HG03575 (cell line): ENCODE results near the gene LPP.

Source experiments
- ATAC-seq: cut with Tn5 transposase; IDR thresholded peaks from one replicate; pipeline ENCODE4 v1.9.1; 2021; ENCODE audit not compliant: unreplicated experiment, insufficient number of reproducible peaks, low FRiP score; ENCODE audit errors: extremely low read depth

LPP gene

DNA sequence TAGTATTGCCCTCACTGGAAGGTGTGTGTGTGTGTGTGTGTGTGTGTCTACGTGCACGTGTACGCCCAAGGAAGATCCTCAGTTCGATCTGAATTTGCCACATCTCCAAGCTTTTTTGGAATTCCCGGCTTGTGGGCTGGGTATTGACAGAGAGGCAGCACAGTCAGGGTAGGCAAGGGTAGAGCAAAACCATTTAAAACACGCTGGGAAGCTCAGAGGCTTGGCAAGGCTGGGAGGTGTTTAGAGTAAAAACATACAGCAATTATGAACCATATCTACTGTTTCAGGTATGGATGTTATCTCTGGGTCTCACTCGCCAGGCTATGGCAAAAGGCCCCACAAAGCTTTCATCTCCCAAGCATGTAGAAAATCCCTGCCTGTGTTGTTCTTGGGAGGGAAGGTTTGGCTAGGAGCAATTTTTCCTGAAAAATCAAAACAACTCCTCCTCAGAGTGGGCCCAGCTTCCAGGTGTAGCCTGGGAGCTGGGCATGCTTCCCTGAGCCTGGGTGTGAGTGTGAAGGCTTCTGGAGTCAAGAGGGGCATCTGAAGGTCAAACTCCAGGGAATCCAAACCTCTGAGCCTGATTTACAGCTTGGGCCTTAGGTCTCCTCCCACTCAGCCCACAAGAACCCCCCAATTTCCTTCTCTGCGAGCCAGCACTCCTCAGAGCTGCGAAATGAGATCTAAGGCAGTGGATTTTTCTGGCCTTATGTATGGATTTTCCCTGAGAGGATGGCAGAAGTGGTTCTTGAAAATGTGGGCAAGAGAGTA, 773.0 kb downstream of the LPP start:
- ATAC-seq, result no peak

DNA sequence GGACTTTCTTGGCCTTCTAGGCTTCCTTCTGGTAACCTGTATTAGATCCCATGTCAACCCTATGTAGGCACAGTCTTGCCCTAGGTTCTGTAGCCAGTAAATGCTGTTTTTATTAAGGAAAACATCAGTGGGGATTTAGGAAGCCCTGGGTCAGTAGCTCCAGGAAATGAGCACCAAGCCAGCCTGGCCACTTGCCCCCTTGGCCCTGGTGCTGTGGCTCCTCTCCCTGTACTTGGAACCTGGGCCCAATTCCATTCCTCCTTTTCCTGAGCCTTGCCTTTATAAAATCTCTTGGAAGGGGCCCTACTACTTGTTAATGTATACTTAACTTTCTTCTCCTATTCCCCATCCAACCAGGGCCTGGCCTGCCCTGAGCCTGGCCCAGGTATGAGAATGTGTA, 774.0 kb downstream of the LPP start:
- ATAC-seq, result no peak

DNA sequence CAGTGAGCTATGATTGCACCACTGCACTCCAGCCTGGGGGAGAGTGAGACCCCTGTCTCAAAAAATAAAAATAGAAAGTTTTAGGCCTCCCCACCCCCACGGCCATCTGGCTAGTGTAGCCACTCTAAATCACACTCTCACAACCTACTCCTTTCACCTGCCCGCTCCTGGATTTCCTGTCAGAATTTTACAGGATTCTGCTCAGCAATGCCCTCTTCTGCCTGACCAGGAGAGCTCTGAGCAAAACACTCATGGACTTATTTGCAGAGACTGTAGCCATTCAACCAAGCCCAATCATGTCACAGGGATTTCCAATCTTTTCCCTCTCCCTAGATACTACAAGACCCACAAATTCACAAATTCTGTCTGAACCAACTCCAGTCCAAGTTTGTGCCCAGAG, 775.2 kb downstream of the LPP start:
- no peak for ATAC-seq

DNA sequence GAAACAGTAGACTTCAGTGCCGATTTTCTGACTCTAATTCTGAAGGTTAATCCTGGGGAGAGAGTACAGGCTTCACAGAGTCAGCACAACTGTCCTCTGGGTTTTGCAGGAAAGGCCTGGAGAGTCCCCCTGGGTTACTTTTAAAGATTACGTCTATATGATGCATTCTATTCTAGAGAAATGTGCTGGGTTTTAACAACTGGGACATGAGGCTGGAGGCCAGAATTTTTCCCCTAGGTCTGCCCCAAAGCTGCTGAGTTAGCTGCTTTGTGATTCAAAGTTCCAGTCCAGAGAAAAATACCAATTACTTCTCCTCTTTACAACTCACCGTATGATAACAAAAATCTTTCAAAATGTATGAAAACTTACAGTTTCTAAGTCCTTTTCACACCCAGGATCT, 777.1 kb downstream of the LPP start:
- ATAC-seq, result no peak

DNA sequence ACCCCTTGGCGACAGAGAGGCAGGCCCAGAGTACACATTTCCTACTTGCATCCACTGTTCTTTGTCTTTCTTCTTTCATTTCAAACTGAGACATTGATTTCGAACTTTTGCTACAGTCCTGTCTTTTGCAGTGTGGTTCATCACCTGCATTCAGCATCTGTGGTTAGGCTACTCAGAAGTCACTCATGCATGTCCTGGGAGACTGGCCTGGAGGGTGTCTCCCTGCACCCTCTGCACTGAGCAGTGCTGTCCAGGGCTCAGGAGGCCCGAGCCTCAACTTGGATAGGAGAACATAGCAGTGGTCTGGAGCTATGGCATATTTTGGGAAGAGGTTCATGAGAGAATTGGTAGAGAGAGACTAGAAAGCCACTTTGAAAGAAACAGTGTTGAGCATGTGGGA, 777.6 kb downstream of the LPP start:
- ATAC-seq, result no peak

DNA sequence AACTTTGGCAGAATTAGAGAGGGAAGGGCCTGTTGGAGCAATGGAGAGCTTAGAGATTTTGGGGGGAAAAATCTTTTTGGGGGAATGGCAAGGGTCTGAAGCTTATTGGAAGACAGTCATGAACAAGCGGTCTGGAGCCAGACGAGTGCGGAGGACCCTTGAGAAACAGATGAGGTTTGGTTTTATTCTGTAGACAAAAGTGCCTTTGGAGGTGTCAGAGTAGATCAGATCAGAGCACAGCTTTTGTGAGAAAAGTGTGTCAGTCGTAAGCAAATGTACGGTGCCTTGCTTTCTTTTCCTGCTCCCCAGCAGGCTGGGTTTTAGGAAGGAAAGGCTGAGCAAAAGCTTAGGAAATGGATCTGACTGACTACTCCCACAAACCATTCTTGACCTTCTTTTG, 781.0 kb downstream of the LPP start:
- no peak for ATAC-seq

DNA sequence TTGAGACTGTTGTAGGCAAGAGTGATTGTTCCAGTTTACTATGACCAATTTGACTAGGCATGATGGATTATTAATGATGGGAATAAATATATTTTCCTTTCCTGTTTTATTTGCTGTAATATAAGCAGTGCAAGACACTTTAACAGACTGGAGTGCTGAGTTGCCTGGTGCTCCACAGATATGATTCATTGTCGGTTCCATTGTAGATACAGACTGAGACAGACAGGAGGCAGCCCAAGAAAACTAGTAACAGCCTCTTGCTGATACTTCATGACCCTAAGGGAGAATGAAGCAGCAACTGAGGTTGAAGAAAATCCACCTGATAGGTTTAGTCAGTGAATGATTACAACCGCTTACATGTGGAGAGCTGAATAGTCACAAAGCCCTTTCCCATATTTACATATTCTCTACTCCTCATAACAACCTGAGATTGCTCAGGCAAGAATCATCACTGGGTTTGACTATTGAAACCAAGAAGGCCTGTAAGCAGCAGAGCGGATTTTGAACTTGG, 782.7 kb downstream of the LPP start:
- no peak for ATAC-seq

DNA sequence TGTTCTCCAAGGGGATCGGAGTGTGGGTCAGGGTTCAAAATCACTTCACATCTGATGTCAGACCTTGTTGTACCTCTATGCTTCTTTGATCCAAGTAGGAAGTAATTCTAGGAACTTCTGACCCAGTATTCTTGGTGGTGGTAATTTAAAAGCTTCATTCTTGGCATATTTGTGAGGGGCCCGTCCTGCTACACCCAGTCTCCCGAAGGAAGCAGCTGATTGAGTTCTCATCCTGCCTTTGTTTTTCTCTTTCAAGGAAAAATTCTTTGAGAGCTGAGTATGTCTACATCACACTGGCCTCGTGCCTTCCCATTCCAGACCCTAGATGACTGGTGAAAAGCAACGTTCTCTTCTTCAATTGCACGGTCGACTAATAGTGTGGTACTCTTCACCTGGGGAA, 783.4 kb downstream of the LPP start:
- no peak for ATAC-seq

DNA sequence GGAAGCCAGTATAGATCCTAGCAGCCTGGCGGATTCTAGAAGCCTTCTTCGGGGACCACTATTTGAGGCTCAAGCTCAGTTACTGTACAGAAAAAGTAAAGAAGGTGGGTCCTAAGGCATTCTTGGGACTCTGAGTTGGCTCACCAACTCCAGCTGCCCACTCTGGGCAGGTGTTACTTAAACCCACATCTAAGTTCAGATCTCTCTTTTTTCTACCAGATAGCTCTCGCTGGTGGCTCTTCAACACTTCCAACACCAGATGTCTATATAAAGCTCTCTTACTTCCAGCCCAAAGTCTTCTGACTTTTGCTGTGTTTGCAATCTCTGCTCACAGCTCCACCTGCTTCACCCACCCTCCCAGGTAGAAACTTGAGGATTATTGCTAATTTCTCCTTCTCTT, 785.0 kb downstream of the LPP start:
- no peak for ATAC-seq

DNA sequence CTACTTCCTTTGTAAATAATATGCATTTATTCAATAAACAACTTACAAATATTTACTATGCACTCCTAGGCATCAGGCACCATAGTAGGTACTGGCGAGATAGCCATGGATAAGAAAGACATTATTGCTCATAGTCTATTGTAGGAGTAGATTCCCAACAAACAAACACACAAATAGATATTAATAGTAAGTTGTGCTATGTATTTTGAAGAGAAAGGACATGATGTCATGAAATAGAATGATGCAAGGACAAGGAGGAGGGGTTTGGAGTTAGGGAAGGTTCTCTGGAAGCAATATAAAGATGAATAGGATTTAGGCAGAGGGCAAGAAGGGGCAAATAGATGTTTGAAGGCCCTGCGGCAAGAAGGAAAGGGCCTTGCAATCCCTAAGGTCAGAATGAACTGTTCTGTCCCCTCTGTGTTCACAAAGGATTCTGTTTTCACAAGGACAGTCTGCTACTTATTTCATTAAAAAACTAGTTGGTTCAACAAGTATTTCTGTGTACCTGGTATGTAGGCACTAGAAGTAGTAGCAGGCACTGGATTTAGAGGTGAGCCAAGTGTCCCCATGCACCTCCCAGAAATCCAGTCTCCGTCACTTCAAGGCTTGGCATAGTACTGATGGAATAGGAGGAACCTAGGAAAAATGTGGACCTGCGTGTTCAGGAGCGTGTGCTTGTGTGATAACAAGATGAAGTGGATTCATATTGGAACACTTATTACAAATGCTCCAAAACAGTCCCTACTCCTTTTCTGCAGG, 786.0 kb downstream of the LPP start:
- no peak for ATAC-seq
